Natural killer cell (primary cell): ENCODE measurements around the gene SLC26A1. TPM values are rescaled to one million over a fixed set of nuclear protein-coding genes. Genes with fewer than 3 reads are reported as not detected.

Experiments used
- ATAC-seq, 3 donors: fragments of 150-1000 bp in 2 of 3; fragments of 200-7000 bp in 1 of 3; cut with Tn5 transposase; 1 replicate in 1 of 3; 2 replicates in 2 of 3; pipeline ENCODE4 v1.10.0; 2021; ENCODE audit warnings: mild to moderate bottlenecking in 2 of 3, moderate library complexity in 2 of 3
- DNase-seq, 2 donors: peaks; one replicate each; pipeline versions ENCODE4 v3.0.0 to v3.0.0-alpha.2; 2013 to 2021; ENCODE audit warnings: mixed read lengths in 1 of 2
- H3K27ac ChIP-seq: one replicate; pipeline ENCODE4 v1.5.1; 2013; ENCODE audit warnings: mild to moderate bottlenecking, low read length
- H3K27me3 ChIP-seq: one replicate; pipeline ENCODE4 v1.6.1; 2013; ENCODE audit warnings: low read length; ENCODE audit not compliant: control insufficient read depth, insufficient read depth
- H3K36me3 ChIP-seq: one replicate; pipeline ENCODE4 v1.6.1; 2013; ENCODE audit warnings: low read length; ENCODE audit not compliant: control insufficient read depth, insufficient read depth
- H3K4me1 ChIP-seq: one replicate; pipeline ENCODE4 v1.6.1; 2013; ENCODE audit warnings: low read length; ENCODE audit not compliant: control insufficient read depth, insufficient read depth
- H3K4me3 ChIP-seq: one replicate; pipeline ENCODE4 v1.5.1; 2013; ENCODE audit warnings: low read length
- H3K9me3 ChIP-seq: one replicate; pipeline ENCODE4 v1.6.1; 2013; ENCODE audit warnings: low read length; ENCODE audit not compliant: control insufficient read depth, insufficient read depth
- H3K27ac Mint-ChIP-seq, 2 donors: one replicate each; pipeline ENCODE4 v1.8.0; 2022; ENCODE audit warnings: mild to moderate bottlenecking in 2 of 2, mixed read lengths in 2 of 2, moderate library complexity in 1 of 2
- H3K27me3 Mint-ChIP-seq, 2 donors: one replicate each; pipeline ENCODE4 v1.8.0; 2022; ENCODE audit warnings: low read depth in 2 of 2, mixed read lengths in 2 of 2
- H3K36me3 Mint-ChIP-seq: one replicate; pipeline ENCODE4 v1.8.0; 2022; ENCODE audit warnings: mixed read lengths
- H3K4me1 Mint-ChIP-seq, 2 donors: one replicate each; pipeline ENCODE4 v1.8.0; 2022; ENCODE audit warnings: mixed read lengths in 2 of 2
- H3K4me3 Mint-ChIP-seq: one replicate; pipeline ENCODE4 v1.8.0; 2022; ENCODE audit warnings: mild to moderate bottlenecking, moderate library complexity, mixed read lengths
- H3K9me3 Mint-ChIP-seq, 2 donors: one replicate each; pipeline ENCODE4 v1.8.0; 2022; ENCODE audit warnings: mixed read lengths in 2 of 2
- CTCF ChIP-seq: fragments of 200-600 bp; IDR thresholded peaks from one replicate; pipeline ENCODE4 v1.8.0; 2022; ENCODE audit warnings: antibody characterized with exemption
- WGBS: methylation state at CpG from one replicate; pipeline ENCODE4 v1.1.7; 2013; ENCODE audit warnings: missing lambda C conversion rate; ENCODE audit not compliant: insufficient coverage; 5-methylcytosine and 5-hydroxymethylcytosine counted together
- intact Hi-C: fragments of 100-400 bp; cut with micrococcal nuclease; formaldehyde crosslinking; loops from one replicate; pipeline ENCODE4 v1.14.2; 2022
- total RNA-seq, 4 donors: library from RNA; stranded (reverse); fragments of 120-200 nt in 1 of 4; gene quantifications; one replicate each; pipeline versions ENCODE4 v1.2.3 to v1.2.4, GENCODE V29; 2013 to 2022

SLC26A1 gene
- total RNA-seq, 3 donors from 2014 or later (not counting 1 experiment from before 2014, with no cell fraction given), result 0.19 to 0.80 (median 0.61) TPM

- ATAC-seq (no peak), DNase-seq (no peak)
- H3K36me3 ChIP-seq, result no peaks in the 10 kb centered on the region
- no peaks in the 10 kb centered on the region for H3K27me3 ChIP-seq
- no peaks in the 10 kb centered on the region for H3K4me1 Mint-ChIP-seq
- no peak for TF ChIP-seq CTCF
- H3K4me1 ChIP-seq, result peaks cover 12% of the 10 kb centered on the region
- intact Hi-C loops, result no loop called here
- no peak overlapping the region for H3K4me3 Mint-ChIP-seq
- no peaks in the 10 kb centered on the region for H3K36me3 Mint-ChIP-seq
- no peaks in the 10 kb centered on the region for H3K9me3 ChIP-seq
- H3K9me3 Mint-ChIP-seq, result no peaks in the 10 kb centered on the region
- no peak overlapping the region for H3K4me3 ChIP-seq
- no peaks in the 10 kb centered on the region for H3K27me3 Mint-ChIP-seq
- H3K27ac ChIP-seq, result no peak overlapping the region
- WGBS, result 90% methylated on average over 16 of the region's 16 CpGs
- H3K27ac Mint-ChIP-seq, result no peak overlapping the region
Measured at GRCh38 chr4:1017211-1017610, 24.0 kb upstream of the SLC26A1 start.

- Histone ChIP-seq H3K27me3 (no peaks in the 10 kb centered on the region), H3K27ac (no peak overlapping the region), H3K4me1 (peaks cover 15% of the 10 kb centered on the region), H3K4me3 (no peak overlapping the region), H3K36me3 (no peaks in the 10 kb centered on the region), H3K9me3 (no peaks in the 10 kb centered on the region)
- no peaks in the 10 kb centered on the region for H3K27me3 Mint-ChIP-seq
- TF ChIP-seq CTCF, result no peak
- H3K4me3 Mint-ChIP-seq, result no peak overlapping the region
- H3K36me3 Mint-ChIP-seq, result no peaks in the 10 kb centered on the region
- ATAC-seq, result no peak
- no peak overlapping the region for H3K27ac Mint-ChIP-seq
- 97% methylated on average over 10 of the region's 10 CpGs for whole genome bisulfite sequencing
- DNase-seq, result no peak
- peaks cover 0 to under 1% of the 10 kb centered on the region in 2 donors for H3K4me1 Mint-ChIP-seq
- H3K9me3 Mint-ChIP-seq, result no peaks in the 10 kb centered on the region
- intact Hi-C loops, result no loop called here
Measured at GRCh38 chr4:1015746-1016145, 22.5 kb upstream of the SLC26A1 start.

GRCh38 chr4:1015179-1015578, 22.0 kb upstream of the SLC26A1 start:
- ATAC-seq (no peak), DNase-seq (no peak)
- WGBS, result 85% methylated on average over 8 of the region's 8 CpGs
- H3K4me3 ChIP-seq, result no peak overlapping the region
- H3K27me3 ChIP-seq, result no peaks in the 10 kb centered on the region
- Mint-ChIP-seq H3K27ac (no peak overlapping the region), H3K36me3 (no peaks in the 10 kb centered on the region), H3K4me1 (peaks cover 0 to 6% of the 10 kb centered on the region in 2 donors), H3K9me3 (no peaks in the 10 kb centered on the region), H3K4me3 (no peak overlapping the region), H3K27me3 (no peaks in the 10 kb centered on the region)
- intact Hi-C loops, result no loop called here
- H3K9me3 ChIP-seq, result no peaks in the 10 kb centered on the region
- H3K4me1 ChIP-seq, result peaks cover 21% of the 10 kb centered on the region
- no peaks in the 10 kb centered on the region for H3K36me3 ChIP-seq
- TF ChIP-seq CTCF, result no peak
- no peak overlapping the region for H3K27ac ChIP-seq
